HG03520 (cell line): ENCODE data around the gene TOP3A.

Experiments
- ATAC-seq: cut with Tn5 transposase; IDR thresholded peaks from one replicate; pipeline ENCODE4 v1.9.1; 2021; ENCODE audit warnings: mild to moderate bottlenecking, moderate library complexity; ENCODE audit not compliant: unreplicated experiment

Gene TOP3A

GRCh38 chr17:18253947-18254821, 60.6 kb downstream of the TOP3A start:
- no peak for ATAC-seq

GRCh38 chr17:18253187-18253884, 61.5 kb downstream of the TOP3A start:
- no peak for ATAC-seq

- no peak for ATAC-seq
These were observed 62.6 kb downstream of the TOP3A start for GRCh38 chr17:18252160-18252559.

- ATAC-seq, result no peak
These were observed 63.6 kb downstream of the TOP3A start for GRCh38 chr17:18251204-18251603.

- ATAC-seq, result no peak
These were observed 64.1 kb downstream of the TOP3A start for GRCh38 chr17:18250708-18251107.

- ATAC-seq, result no peak
These were observed 64.5 kb downstream of the TOP3A start for GRCh38 chr17:18250259-18250658.

GRCh38 chr17:18248811-18249210, 66.0 kb downstream of the TOP3A start:
- ATAC-seq, result no peak

- ATAC-seq, result no peak
These were observed 66.5 kb downstream of the TOP3A start for GRCh38 chr17:18248300-18248731.

- no peak for ATAC-seq
These were observed 67.2 kb downstream of the TOP3A start for GRCh38 chr17:18247613-18248001.

GRCh38 chr17:18246880-18247612, 67.7 kb downstream of the TOP3A start:
- ATAC-seq, result no peak

GRCh38 chr17:18246109-18246725, 68.6 kb downstream of the TOP3A start:
- no peak for ATAC-seq

- no peak for ATAC-seq
These were observed 69.6 kb downstream of the TOP3A start for GRCh38 chr17:18245038-18245776.

- no peak for ATAC-seq
These were observed 73.4 kb downstream of the TOP3A start for GRCh38 chr17:18241229-18241871.

- ATAC-seq, result no peak
These were observed 74.3 kb downstream of the TOP3A start for GRCh38 chr17:18240449-18240848.

- no peak for ATAC-seq
These were observed 76.5 kb downstream of the TOP3A start for GRCh38 chr17:18238299-18238698.

- no peak for ATAC-seq
These were observed 77.3 kb downstream of the TOP3A start for GRCh38 chr17:18237461-18237860.

- ATAC-seq, result no peak
These were observed 78.3 kb downstream of the TOP3A start for GRCh38 chr17:18236494-18236893.

GRCh38 chr17:18235743-18236256, 79.0 kb downstream of the TOP3A start:
- ATAC-seq, result no peak

GRCh38 chr17:18234853-18235380, 79.9 kb downstream of the TOP3A start:
- no peak for ATAC-seq
